DOHH2 (cell line): ENCODE data around the gene TRMU.

Source experiments
- EZH2phosphoT487 ChIP-seq: fragments of 200-600 bp; sonication (generic); IDR thresholded peaks from 2 replicates; pipeline ENCODE4 v1.6.1; 2017; ENCODE audit warnings: borderline replicate concordance, mild to moderate bottlenecking, antibody characterized with exemption, low read length, moderate library complexity, mixed read lengths
- TF ChIP-seq, protein P1 (sequence below): fragments of 200-600 bp; sonication (generic); IDR thresholded peaks from one replicate; pipeline ENCODE4 v1.5.1; 2014; ENCODE audit warnings: antibody characterized with exemption, mild to moderate bottlenecking, low read depth, low read length; ENCODE audit not compliant: poor library complexity, severe bottlenecking

DNA sequence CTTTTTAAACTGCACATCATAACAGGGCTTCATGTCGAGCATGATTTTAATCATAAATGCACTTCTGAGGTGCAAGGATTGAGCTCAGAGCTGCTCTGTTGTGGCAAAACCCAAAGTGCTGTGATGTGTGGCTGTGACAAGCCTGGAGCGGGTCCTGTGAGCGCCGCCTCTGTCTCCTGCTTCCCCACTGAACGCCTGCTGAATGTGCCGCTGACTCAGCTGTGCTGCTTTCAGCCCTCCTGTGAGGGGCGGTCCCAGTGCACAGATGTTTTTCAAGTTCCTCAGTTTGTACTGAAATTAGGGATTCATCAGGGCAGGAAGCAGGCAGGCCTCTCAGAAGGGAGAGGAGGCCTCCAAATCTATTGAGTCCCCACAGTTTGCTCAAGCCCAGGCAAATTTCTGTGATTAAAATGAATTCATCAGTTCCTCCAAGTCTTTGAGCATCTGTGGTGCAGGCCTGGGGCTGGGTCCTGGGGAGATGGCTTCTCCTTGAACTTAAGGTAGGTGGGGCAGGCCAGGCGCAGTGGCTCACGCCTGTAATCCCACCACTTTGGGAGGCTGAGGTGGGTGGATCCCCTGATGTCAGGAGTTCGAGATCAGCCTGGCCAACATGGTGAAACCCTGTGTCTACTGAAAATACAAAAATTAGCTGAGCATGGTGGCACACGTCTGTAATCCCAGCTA is 41.8 kb upstream of the TRMU start:
- no peak for TF ChIP-seq EZH2phosphoT487
- TF ChIP-seq, protein P1, sequence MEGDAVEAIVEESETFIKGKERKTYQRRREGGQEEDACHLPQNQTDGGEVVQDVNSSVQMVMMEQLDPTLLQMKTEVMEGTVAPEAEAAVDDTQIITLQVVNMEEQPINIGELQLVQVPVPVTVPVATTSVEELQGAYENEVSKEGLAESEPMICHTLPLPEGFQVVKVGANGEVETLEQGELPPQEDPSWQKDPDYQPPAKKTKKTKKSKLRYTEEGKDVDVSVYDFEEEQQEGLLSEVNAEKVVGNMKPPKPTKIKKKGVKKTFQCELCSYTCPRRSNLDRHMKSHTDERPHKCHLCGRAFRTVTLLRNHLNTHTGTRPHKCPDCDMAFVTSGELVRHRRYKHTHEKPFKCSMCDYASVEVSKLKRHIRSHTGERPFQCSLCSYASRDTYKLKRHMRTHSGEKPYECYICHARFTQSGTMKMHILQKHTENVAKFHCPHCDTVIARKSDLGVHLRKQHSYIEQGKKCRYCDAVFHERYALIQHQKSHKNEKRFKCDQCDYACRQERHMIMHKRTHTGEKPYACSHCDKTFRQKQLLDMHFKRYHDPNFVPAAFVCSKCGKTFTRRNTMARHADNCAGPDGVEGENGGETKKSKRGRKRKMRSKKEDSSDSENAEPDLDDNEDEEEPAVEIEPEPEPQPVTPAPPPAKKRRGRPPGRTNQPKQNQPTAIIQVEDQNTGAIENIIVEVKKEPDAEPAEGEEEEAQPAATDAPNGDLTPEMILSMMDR = no peak
